HG03060 (cell line): ENCODE data around the gene PREB.

ENCODE experiments used
- ATAC-seq: cut with Tn5 transposase; IDR thresholded peaks from one replicate; pipeline ENCODE4 v1.9.1; 2021; ENCODE audit warnings: low read depth, moderate number of reproducible peaks; ENCODE audit not compliant: unreplicated experiment

Gene PREB

GRCh38 chr2:27083410-27084296, 50.8 kb downstream of the PREB start:
- no peak for ATAC-seq

- ATAC-seq: no peak
Observed at GRCh38 chr2:27082773-27083409, 51.5 kb downstream of the PREB start.

GRCh38 chr2:27081984-27082772, 52.3 kb downstream of the PREB start:
- no peak for ATAC-seq
